Measurements from ENCODE around the gene ERN1. TPM values are rescaled to one million over a fixed set of nuclear protein-coding genes. Genes with fewer than 3 reads are reported as not detected.

ERN1 gene
- total and polyA plus RNA-seq, 2 of the 13 experiments (the other 11 are each of a cell fraction or from before 2014, with no cell fraction given) = 6.0 to 12.7 TPM

GRCh38 chr17:64178011-64178825 lies 48.3 kb upstream of the ERN1 start (continued):
- no peak for TF ChIP-seq ELF4 (CRISPR knock-in tag; IDR thresholded peaks at IDR 0.05; ENCODE audit: borderline replicate concordance)
- no peak for TF ChIP-seq ZNF143 (CRISPR knock-in tag; IDR thresholded peaks at IDR 0.05)
- 0 out of 2 replicates have a peak, but pooled peaks have one; percentile 60 for TF ChIP-seq ZNF343 (CRISPR knock-in tag; IDR thresholded peaks at IDR 0.05)
- TF ChIP-seq BRCA1 (CRISPR knock-in tag; IDR thresholded peaks at IDR 0.05) = no peak
- TF ChIP-seq PAX8 (CRISPR knock-in tag; IDR thresholded peaks at IDR 0.05; ENCODE audit: borderline replicate concordance) = no peak
- TF ChIP-seq ZNF672 (CRISPR knock-in tag; IDR thresholded peaks at IDR 0.05) = no peak
- no peak for TF ChIP-seq ZNF20 (CRISPR knock-in tag; IDR thresholded peaks at IDR 0.05)
- no peak; the same call in 1 of the 2 replicates for TF ChIP-seq NCOR1 (IDR thresholded peaks at IDR 0.05; ENCODE audit: borderline replicate concordance, low read length)
- no peak for TF ChIP-seq ZNF160 (CRISPR knock-in tag; IDR thresholded peaks at IDR 0.05)
- no peak for TF ChIP-seq CCAR2 (optimal IDR thresholded peaks at IDR 0.05; ENCODE audit: low read depth, low read length)
- TF ChIP-seq SATB2 (CRISPR knock-in tag; IDR thresholded peaks at IDR 0.05) = no peak
- TF ChIP-seq UBTF (CRISPR knock-in tag; IDR thresholded peaks at IDR 0.05) = peak; percentile 35; the same call in 1 of the 2 replicates
- no peak for TF ChIP-seq RNF219 (CRISPR knock-in tag; IDR thresholded peaks at IDR 0.05)
- no peak; the same call in 1 of the 2 replicates for TF ChIP-seq ZNF556 (CRISPR knock-in tag; IDR thresholded peaks at IDR 0.05; ENCODE audit: borderline replicate concordance)
- TF ChIP-seq FOXK1 (CRISPR knock-in tag; IDR thresholded peaks at IDR 0.05; ENCODE audit: borderline replicate concordance, low read depth) = peak; percentile 82; the same call in 1 of the 2 replicates
- TF ChIP-seq KLF15 (CRISPR knock-in tag; IDR thresholded peaks at IDR 0.05; ENCODE audit: borderline replicate concordance) = no peak
- no peak for TF ChIP-seq ZBTB2 (CRISPR knock-in tag; IDR thresholded peaks at IDR 0.05; ENCODE audit: low read depth)
- no peak for TF ChIP-seq FIP1L1 (IDR thresholded peaks at IDR 0.05; ENCODE audit: borderline replicate concordance, insufficient read depth, low read depth, low read length)
- peak; percentile 85 for TF ChIP-seq ZSCAN9 (CRISPR knock-in tag; IDR thresholded peaks at IDR 0.05; ENCODE audit: borderline replicate concordance)
- TF ChIP-seq DMAP1 (CRISPR knock-in tag; IDR thresholded peaks at IDR 0.05) = peak; percentile 67
- no peak for TF ChIP-seq ZNF577 (CRISPR knock-in tag; IDR thresholded peaks at IDR 0.05; ENCODE audit: borderline replicate concordance, low read depth)
- TF ChIP-seq TAF1 (CRISPR knock-in tag; IDR thresholded peaks at IDR 0.05) = no peak
- no peak for TF ChIP-seq ZNF737 (CRISPR knock-in tag; IDR thresholded peaks at IDR 0.05; ENCODE audit: borderline replicate concordance)
- 0 out of 2 replicates have a peak, but pooled peaks have one; percentile 49 for TF ChIP-seq SMAD3 (CRISPR knock-in tag; IDR thresholded peaks at IDR 0.05)

Measured in HepG2 (cell line).